ENCODE results near the gene GFRA1. TPM values are rescaled to one million over a fixed set of nuclear protein-coding genes. Genes with fewer than 3 reads are reported as not detected.

GFRA1 gene
- total RNA-seq, 2 experiments from 2014 or later = not detected

GRCh38 chr10:116083226-116083762, 189.7 kb downstream of the GFRA1 start:
- Histone ChIP-seq H4K20me1 (ENCODE audit: insufficient read depth, low read length) (no peaks in the 10 kb centered on the region), H3K27ac (ENCODE audit: low read depth, low read length, poor library complexity, severe bottlenecking) (no peak overlapping the region), H3K4me1 (ENCODE audit: insufficient read depth, low read length, poor library complexity, severe bottlenecking) (no peaks in the 10 kb centered on the region), H2AFZ (ENCODE audit: low read length) (no peak overlapping the region), H3K36me3 (ENCODE audit: insufficient read depth, low read length) (no peaks in the 10 kb centered on the region), H3K4me2 (ENCODE audit: low read length) (no peak overlapping the region), H3K9me3 (ENCODE audit: low read length) (no peaks in the 10 kb centered on the region), H3K79me2 (ENCODE audit: insufficient read depth, low read depth, low read length) (no peaks in the 10 kb centered on the region), H3K4me3 (ENCODE audit: low read depth, low read length, poor library complexity, severe bottlenecking) (no peak overlapping the region), H3K9me2 (ENCODE audit: insufficient read depth, low read length) (no peaks in the 10 kb centered on the region)
- no TSS peak for BruUV-seq (replicated peaks)
- no peak for TF ChIP-seq CTCF (conservative IDR thresholded peaks at IDR 0.05; ENCODE audit: low read length)
- no peak for TF ChIP-seq EZH2phosphoT487 (IDR thresholded peaks at IDR 0.05; ENCODE audit: borderline replicate concordance, low read depth, low read length)
- CTCF ChIA-PET (ENCODE audit: unreplicated experiment) = no interaction called here
- intact Hi-C loops (cut with micrococcal nuclease; ENCODE audit: unreplicated experiment) = no loop called here
- POLR2A ChIA-PET = no interaction called here
- DNase-seq (ENCODE audit: low spot score) = no peak

GRCh38 chr10:116082762-116083161, 190.2 kb downstream of the GFRA1 start:
- no peak for TF ChIP-seq EZH2phosphoT487 (IDR thresholded peaks at IDR 0.05; ENCODE audit: borderline replicate concordance, low read depth, low read length)
- TF ChIP-seq CTCF (conservative IDR thresholded peaks at IDR 0.05; ENCODE audit: low read length) = no peak
- no peaks in the 10 kb centered on the region for H3K9me3 ChIP-seq (ENCODE audit: low read length)
- POLR2A ChIA-PET = no interaction called here
- no peaks in the 10 kb centered on the region for H3K79me2 ChIP-seq (ENCODE audit: insufficient read depth, low read depth, low read length)
- H3K4me2 ChIP-seq (ENCODE audit: low read length) = no peak overlapping the region
- intact Hi-C loops (cut with micrococcal nuclease; ENCODE audit: unreplicated experiment) = no loop called here
- H3K27ac ChIP-seq (ENCODE audit: low read depth, low read length, poor library complexity, severe bottlenecking) = no peak overlapping the region
- H3K9me2 ChIP-seq (ENCODE audit: insufficient read depth, low read length) = no peaks in the 10 kb centered on the region
- CTCF ChIA-PET (ENCODE audit: unreplicated experiment) = no interaction called here
- no peaks in the 10 kb centered on the region for H3K4me1 ChIP-seq (ENCODE audit: insufficient read depth, low read length, poor library complexity, severe bottlenecking)
- H3K4me3 ChIP-seq (ENCODE audit: low read depth, low read length, poor library complexity, severe bottlenecking) = no peak overlapping the region
- DNase-seq (ENCODE audit: low spot score) = no peak
- BruUV-seq (replicated peaks) = no TSS peak
- H4K20me1 ChIP-seq (ENCODE audit: insufficient read depth, low read length) = no peaks in the 10 kb centered on the region
- no peak overlapping the region for H2AFZ ChIP-seq (ENCODE audit: low read length)
- H3K36me3 ChIP-seq (ENCODE audit: insufficient read depth, low read length) = no peaks in the 10 kb centered on the region

DNA sequence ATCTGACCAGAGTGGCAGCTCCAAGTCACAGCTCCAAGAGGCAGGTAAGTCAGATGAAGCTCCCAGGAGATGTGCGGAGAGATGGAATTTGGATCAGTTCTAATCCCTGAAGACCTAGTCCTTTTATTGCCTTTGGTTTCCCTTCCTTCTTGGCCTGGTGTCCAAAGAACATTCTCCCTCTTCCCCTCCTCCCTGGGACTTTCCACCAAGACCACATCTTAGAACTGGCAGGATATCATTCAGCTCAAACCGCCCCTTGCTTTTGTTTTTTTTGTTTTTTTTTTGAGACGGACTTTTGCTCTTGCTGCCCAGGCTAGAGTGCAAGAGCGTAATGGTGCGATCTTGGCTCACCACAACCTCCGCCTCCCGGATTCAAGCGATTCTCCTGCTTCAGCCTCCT, 190.8 kb downstream of the GFRA1 start:
- CTCF ChIA-PET (ENCODE audit: unreplicated experiment) = no interaction called here
- no peak for TF ChIP-seq EZH2phosphoT487 (IDR thresholded peaks at IDR 0.05; ENCODE audit: borderline replicate concordance, low read depth, low read length)
- TF ChIP-seq CTCF (conservative IDR thresholded peaks at IDR 0.05; ENCODE audit: low read length) = no peak
- DNase-seq (ENCODE audit: low spot score) = no peak

More for the DNA sequence above, 190.8 kb downstream of the GFRA1 start:
- H3K4me1 ChIP-seq (ENCODE audit: insufficient read depth, low read length, poor library complexity, severe bottlenecking) = no peaks in the 10 kb centered on the region
- H4K20me1 ChIP-seq (ENCODE audit: insufficient read depth, low read length) = no peaks in the 10 kb centered on the region
- no peaks in the 10 kb centered on the region for H3K79me2 ChIP-seq (ENCODE audit: insufficient read depth, low read depth, low read length)
- no peaks in the 10 kb centered on the region for H3K36me3 ChIP-seq (ENCODE audit: insufficient read depth, low read length)
- H3K9me3 ChIP-seq (ENCODE audit: low read length) = no peaks in the 10 kb centered on the region
- POLR2A ChIA-PET = interaction anchor here (0.5 kb wide), 1 partner anchor 1847 kb away, joined by 4 read pairs; no protein-coding TSS in a partner anchor
- BruUV-seq (replicated peaks) = no TSS peak
- no peak overlapping the region for H3K27ac ChIP-seq (ENCODE audit: low read depth, low read length, poor library complexity, severe bottlenecking)
- H3K4me2 ChIP-seq (ENCODE audit: low read length) = no peak overlapping the region
- H3K4me3 ChIP-seq (ENCODE audit: low read depth, low read length, poor library complexity, severe bottlenecking) = no peak overlapping the region
- H3K9me2 ChIP-seq (ENCODE audit: insufficient read depth, low read length) = no peaks in the 10 kb centered on the region
- intact Hi-C loops (cut with micrococcal nuclease; ENCODE audit: unreplicated experiment) = no loop called here
- H2AFZ ChIP-seq (ENCODE audit: low read length) = no peak overlapping the region
